Measurements from ENCODE around the gene GPATCH8. TPM values are rescaled to one million over a fixed set of nuclear protein-coding genes. Genes with fewer than 3 reads are reported as not detected.
"Not testable (repeated sequence)": the region's sequence is repeated elsewhere in the genome, so short reads cannot be mapped to it uniquely, and the experiment has no call there.

Gene GPATCH8
- total RNA-seq, 3 donors from 2014 or later, result 38.2 to 43.3 (median 41.9) TPM

- no peak overlapping the region for H3K4me3 Mint-ChIP-seq
- no peak for DNase-seq
- H3K36me3 Mint-ChIP-seq (ENCODE audit: insufficient read depth), result no peaks in the 10 kb centered on the region
- no peaks in the 10 kb centered on the region for H3K4me1 Mint-ChIP-seq (ENCODE audit: low read depth)
- H3K9me3 Mint-ChIP-seq, result no peaks in the 10 kb centered on the region
- H3K27me3 Mint-ChIP-seq (ENCODE audit: low read depth), result peaks cover 37% of the 10 kb centered on the region
- ATAC-seq, result peak; percentile 10 to 29
These were observed 128.7 kb downstream of the GPATCH8 start for GRCh38 chr17:44374306-44375195.

- H3K36me3 Mint-ChIP-seq (ENCODE audit: insufficient read depth), result no peaks in the 10 kb centered on the region
- peaks cover 44% of the 10 kb centered on the region for H3K27me3 Mint-ChIP-seq (ENCODE audit: low read depth)
- ATAC-seq, result no peak
- H3K4me3 Mint-ChIP-seq, result no peak overlapping the region
- DNase-seq, result no peak
- no peaks in the 10 kb centered on the region for H3K9me3 Mint-ChIP-seq
- no peaks in the 10 kb centered on the region for H3K4me1 Mint-ChIP-seq (ENCODE audit: low read depth)
These were observed 131.2 kb downstream of the GPATCH8 start for GRCh38 chr17:44372036-44372435.

- Mint-ChIP-seq H3K4me3 (peak overlapping the region; percentile 46), H3K27me3 (ENCODE audit: low read depth) (peaks cover 55% of the 10 kb centered on the region)
- H3K4me1 Mint-ChIP-seq (ENCODE audit: low read depth); DNase-seq; H3K36me3 Mint-ChIP-seq (ENCODE audit: insufficient read depth); ATAC-seq; H3K9me3 Mint-ChIP-seq: not testable (repeated sequence)
These were observed 133.7 kb downstream of the GPATCH8 start for GRCh38 chr17:44369414-44370023.

- not testable (repeated sequence) for H3K36me3 Mint-ChIP-seq (ENCODE audit: insufficient read depth)
- peaks cover 50% of the 10 kb centered on the region for H3K27me3 Mint-ChIP-seq (ENCODE audit: low read depth)
These were observed 134.6 kb downstream of the GPATCH8 start for GRCh38 chr17:44368391-44369243.

GRCh38 chr17:44367231-44367979, 135.8 kb downstream of the GPATCH8 start:
- peaks cover 4% of the 10 kb centered on the region for H3K4me1 Mint-ChIP-seq (ENCODE audit: low read depth)
- DNase-seq (no peak), ATAC-seq (no peak)
- no peaks in the 10 kb centered on the region for H3K36me3 Mint-ChIP-seq (ENCODE audit: insufficient read depth)
- no peak overlapping the region for H3K4me3 Mint-ChIP-seq
- H3K27me3 Mint-ChIP-seq (ENCODE audit: low read depth), result peaks cover 44% of the 10 kb centered on the region
- H3K9me3 Mint-ChIP-seq, result no peaks in the 10 kb centered on the region

More at GRCh38 chr17:44368391-44369243, 134.6 kb downstream of the GPATCH8 start:
- H3K4me1 Mint-ChIP-seq (ENCODE audit: low read depth); H3K4me3 Mint-ChIP-seq; DNase-seq; ATAC-seq; H3K9me3 Mint-ChIP-seq: not testable (repeated sequence)

GRCh38 chr17:44365051-44365450, 138.2 kb downstream of the GPATCH8 start:
- not testable (repeated sequence) for H3K4me1 Mint-ChIP-seq (ENCODE audit: low read depth); DNase-seq; H3K9me3 Mint-ChIP-seq; ATAC-seq; H3K36me3 Mint-ChIP-seq (ENCODE audit: insufficient read depth)
- Mint-ChIP-seq H3K27me3 (ENCODE audit: low read depth) (peaks cover 46% of the 10 kb centered on the region), H3K4me3 (peak overlapping the region; percentile 38)

- ATAC-seq (peak; percentile 95 to 96), DNase-seq (peak; percentile 60)
- Mint-ChIP-seq H3K36me3 (ENCODE audit: insufficient read depth) (no peaks in the 10 kb centered on the region), H3K27me3 (ENCODE audit: low read depth) (peaks cover 38% of the 10 kb centered on the region), H3K4me3 (peak within 1 kb of the TSS; percentile 72), H3K9me3 (no peaks in the 10 kb centered on the region), H3K4me1 (ENCODE audit: low read depth) (peaks cover 10% of the 10 kb centered on the region)
These were observed 139.5 kb downstream of the GPATCH8 start, which contains the start of gene FAM171A2 for GRCh38 chr17:44363613-44364159. FAM171A2 (minus strand) TSS chr17:44363853; CDS start chr17:44363714, 139 bp downstream.

GRCh38 chr17:44362949-44363612, 140.1 kb downstream of the GPATCH8 start:
- peaks cover 33% of the 10 kb centered on the region for H3K27me3 Mint-ChIP-seq (ENCODE audit: low read depth)
- H3K9me3 Mint-ChIP-seq, result no peaks in the 10 kb centered on the region
- peaks cover 10% of the 10 kb centered on the region for H3K4me1 Mint-ChIP-seq (ENCODE audit: low read depth)
- H3K36me3 Mint-ChIP-seq (ENCODE audit: insufficient read depth), result no peaks in the 10 kb centered on the region
- H3K4me3 Mint-ChIP-seq, result peak overlapping the region; percentile 72
- DNase-seq (no peak), ATAC-seq (peak; percentile 54 to 61)

- ATAC-seq (no peak), DNase-seq (no peak)
- H3K36me3 Mint-ChIP-seq (ENCODE audit: insufficient read depth), result no peaks in the 10 kb centered on the region
- no peak overlapping the region for H3K4me3 Mint-ChIP-seq
- no peaks in the 10 kb centered on the region for H3K9me3 Mint-ChIP-seq
- peaks cover 10% of the 10 kb centered on the region for H3K4me1 Mint-ChIP-seq (ENCODE audit: low read depth)
- H3K27me3 Mint-ChIP-seq (ENCODE audit: low read depth), result peaks cover 31% of the 10 kb centered on the region
These were observed 140.7 kb downstream of the GPATCH8 start for GRCh38 chr17:44362459-44362948.

GRCh38 chr17:44361292-44362260, 141.6 kb downstream of the GPATCH8 start:
- Mint-ChIP-seq H3K4me1 (ENCODE audit: low read depth) (peaks cover 10% of the 10 kb centered on the region), H3K4me3 (no peak overlapping the region), H3K27me3 (ENCODE audit: low read depth) (peaks cover 31% of the 10 kb centered on the region), H3K9me3 (no peaks in the 10 kb centered on the region), H3K36me3 (ENCODE audit: insufficient read depth) (no peaks in the 10 kb centered on the region)
- ATAC-seq (no peak), DNase-seq (no peak)

- ATAC-seq (no peak), DNase-seq (no peak)
- H3K36me3 Mint-ChIP-seq (ENCODE audit: insufficient read depth), result no peaks in the 10 kb centered on the region
- peaks cover 10% of the 10 kb centered on the region for H3K4me1 Mint-ChIP-seq (ENCODE audit: low read depth)
- no peaks in the 10 kb centered on the region for H3K9me3 Mint-ChIP-seq
- H3K27me3 Mint-ChIP-seq (ENCODE audit: low read depth), result peaks cover 24% of the 10 kb centered on the region
- no peak overlapping the region for H3K4me3 Mint-ChIP-seq
These were observed 142.4 kb downstream of the GPATCH8 start for GRCh38 chr17:44360826-44361225.

GRCh38 chr17:44360144-44360533, 143.1 kb downstream of the GPATCH8 start:
- peaks cover 18% of the 10 kb centered on the region for H3K27me3 Mint-ChIP-seq (ENCODE audit: low read depth)
- DNase-seq (no peak), ATAC-seq (no peak)
- H3K36me3 Mint-ChIP-seq (ENCODE audit: insufficient read depth), result no peaks in the 10 kb centered on the region
- peaks cover 10% of the 10 kb centered on the region for H3K4me1 Mint-ChIP-seq (ENCODE audit: low read depth)
- no peaks in the 10 kb centered on the region for H3K9me3 Mint-ChIP-seq
- H3K4me3 Mint-ChIP-seq, result no peak overlapping the region
